GM12891 (cell line): ENCODE results near the gene GJC1.

Experiments used
- PAX5 ChIP-seq: IDR thresholded peaks from 2 replicates; pipeline ENCODE4 v1.6.1; 2011; ENCODE audit warnings: low read length, moderate library complexity, mild to moderate bottlenecking; ENCODE audit not compliant: insufficient read depth, severe bottlenecking
- POLR2A ChIP-seq: IDR thresholded peaks from 2 replicates; pipeline ENCODE4 v1.6.1; 2011; ENCODE audit warnings: low read depth, low read length, control low read depth
- POLR2AphosphoS5 ChIP-seq: IDR thresholded peaks from 2 replicates; pipeline ENCODE4 v1.6.1; 2011; ENCODE audit warnings: low read depth, low read length, control low read depth
- TAF1 ChIP-seq: IDR thresholded peaks from 2 replicates; pipeline ENCODE4 v1.6.1; 2011; ENCODE audit warnings: low read depth, low read length, control low read depth

GRCh38 chr17:44780161-44780560 lies 49.9 kb downstream of the GJC1 start:
- no peak for TF ChIP-seq POLR2A
- no peak for TF ChIP-seq POLR2AphosphoS5
- no peak for TF ChIP-seq TAF1
- TF ChIP-seq PAX5, result no peak
